Naive thymus-derived CD4-positive, alpha-beta T cell (primary cell): Measurements from ENCODE around the gene DISP2. TPM values are rescaled to one million over a fixed set of nuclear protein-coding genes. Genes with fewer than 3 reads are reported as not detected.

ENCODE experiments used
- ATAC-seq: fragments of 150-1000 bp; cut with Tn5 transposase; 2 replicates; pipeline ENCODE4 v1.10.0; 2021; ENCODE audit warnings: mild to moderate bottlenecking, moderate library complexity
- CTCF ChIA-PET: fragments of 350-600 bp; sonication (Branson Sonifier 250); formaldehyde crosslinking; loops from one replicate; lab custom pipeline; 2021; ENCODE audit warnings: antibody characterized with exemption; lab: Charles Lee
- POLR2A ChIA-PET: fragments of 350-600 bp; sonication (Branson Sonifier 250); formaldehyde crosslinking; loops from one replicate; lab custom pipeline; 2021; ENCODE audit warnings: antibody characterized with exemption, inconsistent platforms; lab: Charles Lee
- DNase-seq, 9 donors: peaks; one replicate each; pipeline versions ENCODE4 v3.0.0 to v3.0.0-alpha.2; 2020 to 2022; ENCODE audit warnings: mixed read lengths in 1 of 9
- H3K27ac ChIP-seq: one replicate; pipeline ENCODE4 v1.7.0; 2013; ENCODE audit warnings: mild to moderate bottlenecking, low read depth, low read length, moderate library complexity
- H3K27me3 ChIP-seq, 2 donors: one replicate each; pipeline ENCODE4 v1.7.0; 2013; ENCODE audit warnings: low read length in 2 of 2, mild to moderate bottlenecking in 2 of 2, moderate library complexity in 2 of 2; ENCODE audit not compliant: control insufficient read depth in 2 of 2, insufficient read depth in 2 of 2
- H3K36me3 ChIP-seq, 3 experiments: 1 replicate in 2 of 3; 2 replicates in 1 of 3; pipeline ENCODE4 v1.7.0; 2013; ENCODE audit warnings: low read length in 3 of 3, mild to moderate bottlenecking in 3 of 3, moderate library complexity in 1 of 3; ENCODE audit not compliant: insufficient read depth in 3 of 3, control insufficient read depth in 2 of 3
- H3K4me1 ChIP-seq, 2 donors: one replicate each; pipeline ENCODE4 v1.7.0; 2013; ENCODE audit warnings: low read length in 2 of 2, mild to moderate bottlenecking in 2 of 2, moderate library complexity in 1 of 2; ENCODE audit not compliant: control insufficient read depth in 2 of 2, insufficient read depth in 2 of 2
- H3K4me3 ChIP-seq: 2 replicates; pipeline ENCODE4 v1.7.0; 2013; ENCODE audit warnings: mild to moderate bottlenecking, low read length
- H3K9me3 ChIP-seq, 3 experiments: 1 replicate in 2 of 3; 2 replicates in 1 of 3; pipeline ENCODE4 v1.7.0; 2013; ENCODE audit warnings: low read length in 3 of 3; ENCODE audit not compliant: control insufficient read depth in 2 of 3
- H3K27ac Mint-ChIP-seq, 9 donors: one replicate each; pipeline ENCODE4 v1.8.0; 2020 to 2022; ENCODE audit warnings: mixed read lengths in 9 of 9, mild to moderate bottlenecking in 8 of 9, moderate library complexity in 5 of 9, inconsistent platforms in 2 of 9
- H3K27me3 Mint-ChIP-seq, 5 donors: one replicate each; pipeline ENCODE4 v1.8.0; 2021 to 2022; ENCODE audit warnings: mixed read lengths in 5 of 5, mild to moderate bottlenecking in 1 of 5
- H3K36me3 Mint-ChIP-seq, 5 donors: one replicate each; pipeline ENCODE4 v1.8.0; 2020 to 2022; ENCODE audit warnings: mixed read lengths in 5 of 5, mild to moderate bottlenecking in 3 of 5, inconsistent platforms in 1 of 5
- H3K4me1 Mint-ChIP-seq, 7 donors: one replicate each; pipeline ENCODE4 v1.8.0; 2020 to 2022; ENCODE audit warnings: mixed read lengths in 7 of 7, mild to moderate bottlenecking in 3 of 7, inconsistent platforms in 1 of 7
- H3K4me3 Mint-ChIP-seq, 10 donors: one replicate each; pipeline ENCODE4 v1.8.0; 2020 to 2022; ENCODE audit warnings: mild to moderate bottlenecking in 10 of 10, mixed read lengths in 10 of 10, moderate library complexity in 6 of 10, inconsistent platforms in 2 of 10
- H3K9me3 Mint-ChIP-seq, 11 donors: one replicate each; pipeline ENCODE4 v1.8.0; 2020 to 2022; ENCODE audit warnings: mixed read lengths in 11 of 11, mild to moderate bottlenecking in 4 of 11, inconsistent platforms in 1 of 11, moderate library complexity in 1 of 11
- intact Hi-C, 2 donors: fragments of 100-400 bp; cut with micrococcal nuclease; formaldehyde crosslinking; loops; one replicate each; pipeline ENCODE4 v1.15.1; 2023
- polyA plus RNA-seq, 2 donors: library from polyadenylated mRNA; unstranded; fragments of 300-500 nt; fragmentation: Illumina TruSeq; gene quantifications; one replicate each; pipeline ENCODE4 v1.2.3, GENCODE V29; 2021
- total RNA-seq, 6 experiments: library from RNA in 5 of 6; stranded (reverse) in 5 of 6; gene quantifications; 1 replicate in 5 of 6; 2 replicates in 1 of 6; pipeline ENCODE4 v1.2.3 and lab custom pipeline; 2021 to 2026

The DISP2 gene
- total and polyA plus RNA-seq, 7 experiments from 2014 or later = 0.05 to 0.51 (median 0.07) TPM; not detected in 3

- peaks cover 0 to 64% (median 0%) of the 10 kb centered on the region in 5 donors for H3K27me3 Mint-ChIP-seq
- DNase-seq = peak in 7 of 9 donors; percentile 38 to 69 (median 52)
- H3K9me3 ChIP-seq = no peaks in the 10 kb centered on the region
- H3K36me3 ChIP-seq = no peaks in the 10 kb centered on the region
- H3K27me3 ChIP-seq = no peaks in the 10 kb centered on the region
- H3K4me1 Mint-ChIP-seq = peaks cover 15 to 49% (median 32%) of the 10 kb centered on the region in 7 donors
- H3K4me3 Mint-ChIP-seq = peak overlapping the region in 9 of 10 donors; percentile 0 to 74 (median 59)
- intact Hi-C loops = no loop called here
- H3K27ac Mint-ChIP-seq = peak overlapping the region in 6 of 9 donors; percentile 42 to 77 (median 65)
- peaks cover 21 to 28% of the 10 kb centered on the region in 2 donors for H3K4me1 ChIP-seq
- H3K4me3 ChIP-seq = no peak overlapping the region
- H3K27ac ChIP-seq = no peak overlapping the region
- no peaks in the 10 kb centered on the region for H3K9me3 Mint-ChIP-seq
- CTCF ChIA-PET = interaction anchor here (1.1 to 19.9 kb wide), 4 partner anchors 9 to 39 kb away, joined by 3 to 366 read pairs (median 74); partner anchors contain the start of genes CCDC9B and INAFM2
- POLR2A ChIA-PET = interaction anchor here (0.6 to 1.2 kb wide), 4 partner anchors 9 to 170 kb away, joined by 3 to 4 read pairs (median 4); no protein-coding TSS in a partner anchor
- peaks cover 0 to 2% (median 0%) of the 10 kb centered on the region in 5 donors for H3K36me3 Mint-ChIP-seq
- peak; percentile 76 for ATAC-seq
Measured at GRCh38 chr15:40313531-40314398, 44.3 kb upstream of the DISP2 start.

DNA sequence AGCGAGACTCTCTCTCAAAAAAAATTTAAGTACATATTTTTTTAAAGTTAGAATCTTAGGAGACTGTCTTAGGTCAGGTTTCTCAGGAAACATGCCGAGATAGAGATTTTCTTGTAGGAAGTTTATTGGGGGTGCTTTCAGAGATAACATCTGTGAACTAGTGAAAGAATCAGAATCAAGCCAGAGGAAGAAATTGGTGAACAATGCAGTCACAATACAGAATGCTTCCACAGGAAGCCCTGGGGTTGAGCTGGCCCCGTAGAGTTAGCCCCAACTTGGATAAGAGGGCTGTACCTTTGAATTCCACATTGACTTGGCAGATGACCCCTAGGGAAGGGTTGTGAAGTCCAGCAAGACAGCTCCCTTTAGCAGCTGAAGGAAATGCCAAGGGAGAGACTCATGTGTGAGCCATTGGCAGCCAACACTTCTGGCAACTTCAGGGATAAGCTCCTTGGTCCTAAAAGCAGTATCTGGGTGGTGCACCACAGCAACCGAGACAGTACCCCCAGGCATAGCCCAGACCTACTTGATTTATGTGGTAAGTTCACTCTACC lies 43.2 kb upstream of the DISP2 start:
- peaks cover 6 to 39% (median 24%) of the 10 kb centered on the region in 7 donors for H3K4me1 Mint-ChIP-seq
- H3K4me1 ChIP-seq = peaks cover 12 to 18% of the 10 kb centered on the region in 2 donors
- no peaks in the 10 kb centered on the region for H3K9me3 Mint-ChIP-seq
- intact Hi-C loops = no loop called here
- no peak overlapping the region for H3K4me3 ChIP-seq
- peaks cover 0 to 71% (median 0%) of the 10 kb centered on the region in 5 donors for H3K27me3 Mint-ChIP-seq
- H3K27ac ChIP-seq = no peak overlapping the region
- ATAC-seq (no peak), DNase-seq (no peak)
- H3K4me3 Mint-ChIP-seq = no peak overlapping the region
- POLR2A ChIA-PET = interaction anchor here (1.2 to 3.0 kb wide), 2 partner anchors 8 to 11 kb away, joined by 3 to 10 read pairs; no protein-coding TSS in a partner anchor
- H3K27ac Mint-ChIP-seq = no peak overlapping the region
- H3K27me3 ChIP-seq = no peaks in the 10 kb centered on the region
- no peaks in the 10 kb centered on the region for H3K36me3 ChIP-seq
- CTCF ChIA-PET = interaction anchor here (0.6 to 19.9 kb wide), 6 partner anchors 8 to 173 kb away, joined by 3 to 366 read pairs (median 4); partner anchors contain the start of genes CCDC9B and INAFM2
- no peaks in the 10 kb centered on the region for H3K9me3 ChIP-seq
- H3K36me3 Mint-ChIP-seq = peaks cover 0 to 2% (median 0%) of the 10 kb centered on the region in 5 donors

DNA sequence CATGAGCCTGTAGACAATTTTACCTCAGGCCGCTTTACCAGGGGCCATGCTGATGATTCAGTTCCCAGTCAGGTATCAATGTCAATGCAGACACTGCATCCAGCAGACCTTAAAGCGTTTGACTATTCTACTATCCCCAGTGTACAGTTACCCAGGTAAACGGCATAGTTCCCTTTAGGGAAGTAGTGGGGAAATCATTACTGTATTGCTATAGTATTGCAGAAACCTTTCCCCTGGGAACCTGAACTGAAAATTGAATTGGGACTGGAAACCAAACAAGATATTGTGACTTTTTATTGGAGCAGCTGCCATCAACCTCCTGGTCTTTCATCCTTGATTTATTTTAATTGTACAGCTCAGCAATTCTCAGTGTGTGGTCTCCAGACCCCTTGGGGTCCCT lies 41.1 kb upstream of the DISP2 start:
- ChIA-PET POLR2A (interaction anchor here (3.0 to 8.6 kb wide), 2 partner anchors 7 to 8 kb away, joined by 10 to 93 read pairs; partner anchors contain the start of gene PLCB2), CTCF (interaction anchor here (1.2 to 19.9 kb wide), 3 partner anchors 7 to 21 kb away, joined by 3 to 366 read pairs (median 4); partner anchors contain the start of genes CCDC9B and PLCB2)
- Mint-ChIP-seq H3K4me3 (no peak overlapping the region), H3K9me3 (no peaks in the 10 kb centered on the region), H3K36me3 (peaks cover 0 to 2% (median 0%) of the 10 kb centered on the region in 5 donors), H3K27ac (no peak overlapping the region), H3K27me3 (peaks cover 0 to 71% (median 0%) of the 10 kb centered on the region in 5 donors), H3K4me1 (peaks cover 11 to 41% (median 28%) of the 10 kb centered on the region in 7 donors)
- Histone ChIP-seq H3K27ac (no peak overlapping the region), H3K4me1 (peaks cover 10 to 16% of the 10 kb centered on the region in 2 donors), H3K9me3 (no peaks in the 10 kb centered on the region), H3K27me3 (no peaks in the 10 kb centered on the region), H3K4me3 (no peak overlapping the region), H3K36me3 (no peaks in the 10 kb centered on the region)
- DNase-seq = no peak
- no peak for ATAC-seq
- intact Hi-C loops = no loop called here

DNA sequence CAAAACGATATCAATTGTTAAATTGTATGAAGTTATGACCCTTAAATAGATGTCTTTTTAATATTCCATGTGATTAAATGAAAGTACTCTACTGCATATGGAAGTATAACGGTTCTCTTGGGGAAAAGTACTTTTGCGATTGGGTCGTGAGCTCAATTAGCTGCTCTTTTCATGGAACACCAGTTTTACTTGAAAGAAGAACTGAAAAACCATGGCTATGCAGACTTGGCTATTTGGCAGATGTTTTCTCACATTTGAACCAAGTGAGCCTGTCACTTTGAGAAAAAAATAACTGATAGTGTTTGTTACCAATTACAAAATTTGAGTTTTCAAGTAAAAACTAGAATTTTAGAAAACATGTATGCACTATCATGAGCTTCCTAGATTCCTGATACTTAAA lies 40.4 kb upstream of the DISP2 start:
- H3K36me3 Mint-ChIP-seq = peaks cover 0 to 2% (median 0%) of the 10 kb centered on the region in 5 donors
- ChIA-PET CTCF (interaction anchor here (1.0 to 19.9 kb wide), 4 partner anchors 8 to 37 kb away, joined by 3 to 366 read pairs (median 4); partner anchors contain the start of genes CCDC9B and PLCB2), POLR2A (interaction anchor here (1.2 to 8.6 kb wide), 2 partner anchors 8 to 19 kb away, joined by 3 to 93 read pairs; partner anchors contain the start of gene PLCB2)
- no peaks in the 10 kb centered on the region for H3K9me3 ChIP-seq
- no peak overlapping the region for H3K4me3 Mint-ChIP-seq
- H3K4me1 ChIP-seq = peaks cover 10 to 20% of the 10 kb centered on the region in 2 donors
- H3K27ac Mint-ChIP-seq = no peak overlapping the region
- H3K4me3 ChIP-seq = no peak overlapping the region
- H3K36me3 ChIP-seq = no peaks in the 10 kb centered on the region
- no peak overlapping the region for H3K27ac ChIP-seq
- H3K9me3 Mint-ChIP-seq = no peaks in the 10 kb centered on the region
- no peak for DNase-seq
- no peak for ATAC-seq
- intact Hi-C loops = no loop called here
- H3K4me1 Mint-ChIP-seq = peaks cover 17 to 40% (median 34%) of the 10 kb centered on the region in 7 donors
- no peaks in the 10 kb centered on the region for H3K27me3 ChIP-seq
- peaks cover 0 to 65% (median 0%) of the 10 kb centered on the region in 5 donors for H3K27me3 Mint-ChIP-seq

DNA sequence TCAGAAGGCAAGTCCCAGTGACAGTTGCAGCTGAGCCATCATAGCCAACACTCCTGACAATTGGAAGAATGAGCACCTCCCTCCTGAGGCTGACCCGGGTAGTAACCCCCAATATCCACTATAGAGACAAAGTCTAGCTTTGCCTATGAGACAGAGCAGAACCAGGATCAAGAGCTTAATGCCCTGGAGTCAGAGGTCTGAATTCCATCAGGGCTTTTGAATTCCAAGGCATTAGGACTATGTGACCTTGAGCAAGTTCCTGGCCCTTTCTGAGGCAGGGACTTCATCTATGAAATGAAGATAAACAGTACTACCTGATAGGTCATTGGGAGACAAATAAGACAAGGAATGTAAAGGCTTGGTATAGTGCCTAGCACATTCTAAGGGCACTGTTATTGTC lies 37.6 kb upstream of the DISP2 start:
- H3K27me3 Mint-ChIP-seq = peaks cover 0 to 47% (median 0%) of the 10 kb centered on the region in 5 donors
- peaks cover 0 to 6% (median 0%) of the 10 kb centered on the region in 5 donors for H3K36me3 Mint-ChIP-seq
- DNase-seq (no peak), ATAC-seq (no peak)
- Histone ChIP-seq H3K27me3 (no peaks in the 10 kb centered on the region), H3K4me1 (peaks cover 14 to 15% of the 10 kb centered on the region in 2 donors), H3K27ac (no peak overlapping the region), H3K4me3 (no peak overlapping the region), H3K36me3 (no peaks in the 10 kb centered on the region), H3K9me3 (no peaks in the 10 kb centered on the region)
- intact Hi-C loops = loop anchor here (2.0 to 5.0 kb wide), 8 partner anchors 38 to 797 kb away; partner anchors contain the start of genes ANKRD63 (in 2 of the 2), FSIP1 (in 2 of the 2), BUB1B (in 1 of the 2) and EIF2AK4 (in 1 of the 2)
- no peak overlapping the region for H3K4me3 Mint-ChIP-seq
- peaks cover 18 to 36% (median 26%) of the 10 kb centered on the region in 7 donors for H3K4me1 Mint-ChIP-seq
- ChIA-PET POLR2A (interaction anchor here (0.9 to 8.6 kb wide), 4 partner anchors 11 to 19 kb away, joined by 3 to 93 read pairs (median 3); partner anchors contain the start of gene PLCB2), CTCF (interaction anchor here (0.6 to 19.9 kb wide), 6 partner anchors 9 to 941 kb away, joined by 3 to 366 read pairs (median 7); partner anchors contain the start of genes CCDC9B and PLCB2)
- H3K27ac Mint-ChIP-seq = peak overlapping the region in 1 of 9 donors; percentile 55
- no peaks in the 10 kb centered on the region for H3K9me3 Mint-ChIP-seq
